ENCODE measurements around the gene DCLRE1B.

DNA sequence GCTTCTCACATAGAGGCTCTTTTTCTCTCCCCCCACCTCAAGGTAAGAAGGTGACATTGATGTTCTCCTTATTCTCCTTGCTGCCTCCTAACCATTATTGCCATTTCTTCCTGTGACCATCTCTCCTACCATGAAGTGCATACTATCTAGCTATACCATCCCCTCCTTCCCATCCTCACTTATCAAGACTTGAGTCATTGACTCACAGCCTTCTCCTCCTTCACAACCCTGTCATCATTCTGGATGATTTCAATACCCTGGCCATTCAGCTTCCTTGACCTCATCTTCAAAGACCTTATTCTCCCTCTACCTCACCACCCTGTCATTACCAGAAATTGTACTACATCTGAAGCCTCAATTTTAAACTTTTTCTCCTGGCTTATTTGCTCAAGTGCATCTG, 13.1 kb downstream of the DCLRE1B start:
- TF ChIP-seq, protein P1, sequence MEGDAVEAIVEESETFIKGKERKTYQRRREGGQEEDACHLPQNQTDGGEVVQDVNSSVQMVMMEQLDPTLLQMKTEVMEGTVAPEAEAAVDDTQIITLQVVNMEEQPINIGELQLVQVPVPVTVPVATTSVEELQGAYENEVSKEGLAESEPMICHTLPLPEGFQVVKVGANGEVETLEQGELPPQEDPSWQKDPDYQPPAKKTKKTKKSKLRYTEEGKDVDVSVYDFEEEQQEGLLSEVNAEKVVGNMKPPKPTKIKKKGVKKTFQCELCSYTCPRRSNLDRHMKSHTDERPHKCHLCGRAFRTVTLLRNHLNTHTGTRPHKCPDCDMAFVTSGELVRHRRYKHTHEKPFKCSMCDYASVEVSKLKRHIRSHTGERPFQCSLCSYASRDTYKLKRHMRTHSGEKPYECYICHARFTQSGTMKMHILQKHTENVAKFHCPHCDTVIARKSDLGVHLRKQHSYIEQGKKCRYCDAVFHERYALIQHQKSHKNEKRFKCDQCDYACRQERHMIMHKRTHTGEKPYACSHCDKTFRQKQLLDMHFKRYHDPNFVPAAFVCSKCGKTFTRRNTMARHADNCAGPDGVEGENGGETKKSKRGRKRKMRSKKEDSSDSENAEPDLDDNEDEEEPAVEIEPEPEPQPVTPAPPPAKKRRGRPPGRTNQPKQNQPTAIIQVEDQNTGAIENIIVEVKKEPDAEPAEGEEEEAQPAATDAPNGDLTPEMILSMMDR (IDR thresholded peaks at IDR 0.05): no peak
- TF ChIP-seq SP1 (CRISPR knock-in tag; conservative IDR thresholded peaks at IDR 0.05) (no peak), PRRX2 (CRISPR knock-in tag; IDR thresholded peaks at IDR 0.05) (no peak), CREB1 (CRISPR knock-in tag; IDR thresholded peaks at IDR 0.05) (no peak), SMAD4 (CRISPR knock-in tag; IDR thresholded peaks at IDR 0.05) (no peak)
- TF ChIP-seq, protein P2, sequence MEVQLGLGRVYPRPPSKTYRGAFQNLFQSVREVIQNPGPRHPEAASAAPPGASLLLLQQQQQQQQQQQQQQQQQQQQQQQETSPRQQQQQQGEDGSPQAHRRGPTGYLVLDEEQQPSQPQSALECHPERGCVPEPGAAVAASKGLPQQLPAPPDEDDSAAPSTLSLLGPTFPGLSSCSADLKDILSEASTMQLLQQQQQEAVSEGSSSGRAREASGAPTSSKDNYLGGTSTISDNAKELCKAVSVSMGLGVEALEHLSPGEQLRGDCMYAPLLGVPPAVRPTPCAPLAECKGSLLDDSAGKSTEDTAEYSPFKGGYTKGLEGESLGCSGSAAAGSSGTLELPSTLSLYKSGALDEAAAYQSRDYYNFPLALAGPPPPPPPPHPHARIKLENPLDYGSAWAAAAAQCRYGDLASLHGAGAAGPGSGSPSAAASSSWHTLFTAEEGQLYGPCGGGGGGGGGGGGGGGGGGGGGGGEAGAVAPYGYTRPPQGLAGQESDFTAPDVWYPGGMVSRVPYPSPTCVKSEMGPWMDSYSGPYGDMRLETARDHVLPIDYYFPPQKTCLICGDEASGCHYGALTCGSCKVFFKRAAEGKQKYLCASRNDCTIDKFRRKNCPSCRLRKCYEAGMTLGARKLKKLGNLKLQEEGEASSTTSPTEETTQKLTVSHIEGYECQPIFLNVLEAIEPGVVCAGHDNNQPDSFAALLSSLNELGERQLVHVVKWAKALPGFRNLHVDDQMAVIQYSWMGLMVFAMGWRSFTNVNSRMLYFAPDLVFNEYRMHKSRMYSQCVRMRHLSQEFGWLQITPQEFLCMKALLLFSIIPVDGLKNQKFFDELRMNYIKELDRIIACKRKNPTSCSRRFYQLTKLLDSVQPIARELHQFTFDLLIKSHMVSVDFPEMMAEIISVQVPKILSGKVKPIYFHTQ (CRISPR knock-in tag; IDR thresholded peaks at IDR 0.05): no peak
- TF ChIP-seq, protein P3, sequence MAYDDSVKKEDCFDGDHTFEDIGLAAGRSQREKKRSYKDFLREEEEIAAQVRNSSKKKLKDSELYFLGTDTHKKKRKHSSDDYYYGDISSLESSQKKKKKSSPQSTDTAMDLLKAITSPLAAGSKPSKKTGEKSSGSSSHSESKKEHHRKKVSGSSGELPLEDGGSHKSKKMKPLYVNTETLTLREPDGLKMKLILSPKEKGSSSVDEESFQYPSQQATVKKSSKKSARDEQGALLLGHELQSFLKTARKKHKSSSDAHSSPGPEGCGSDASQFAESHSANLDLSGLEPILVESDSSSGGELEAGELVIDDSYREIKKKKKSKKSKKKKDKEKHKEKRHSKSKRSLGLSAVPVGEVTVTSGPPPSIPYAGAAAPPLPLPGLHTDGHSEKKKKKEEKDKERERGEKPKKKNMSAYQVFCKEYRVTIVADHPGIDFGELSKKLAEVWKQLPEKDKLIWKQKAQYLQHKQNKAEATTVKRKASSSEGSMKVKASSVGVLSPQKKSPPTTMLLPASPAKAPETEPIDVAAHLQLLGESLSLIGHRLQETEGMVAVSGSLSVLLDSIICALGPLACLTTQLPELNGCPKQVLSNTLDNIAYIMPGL (CRISPR knock-in tag; IDR thresholded peaks at IDR 0.05): no peak
- TF ChIP-seq, protein P4, sequence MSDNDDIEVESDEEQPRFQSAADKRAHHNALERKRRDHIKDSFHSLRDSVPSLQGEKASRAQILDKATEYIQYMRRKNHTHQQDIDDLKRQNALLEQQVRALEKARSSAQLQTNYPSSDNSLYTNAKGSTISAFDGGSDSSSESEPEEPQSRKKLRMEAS (CRISPR knock-in tag; IDR thresholded peaks at IDR 0.05): no peak
- TF ChIP-seq, protein P5, sequence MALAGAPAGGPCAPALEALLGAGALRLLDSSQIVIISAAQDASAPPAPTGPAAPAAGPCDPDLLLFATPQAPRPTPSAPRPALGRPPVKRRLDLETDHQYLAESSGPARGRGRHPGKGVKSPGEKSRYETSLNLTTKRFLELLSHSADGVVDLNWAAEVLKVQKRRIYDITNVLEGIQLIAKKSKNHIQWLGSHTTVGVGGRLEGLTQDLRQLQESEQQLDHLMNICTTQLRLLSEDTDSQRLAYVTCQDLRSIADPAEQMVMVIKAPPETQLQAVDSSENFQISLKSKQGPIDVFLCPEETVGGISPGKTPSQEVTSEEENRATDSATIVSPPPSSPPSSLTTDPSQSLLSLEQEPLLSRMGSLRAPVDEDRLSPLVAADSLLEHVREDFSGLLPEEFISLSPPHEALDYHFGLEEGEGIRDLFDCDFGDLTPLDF (CRISPR knock-in tag; IDR thresholded peaks at IDR 0.05): no peak
- TF ChIP-seq, protein P6, sequence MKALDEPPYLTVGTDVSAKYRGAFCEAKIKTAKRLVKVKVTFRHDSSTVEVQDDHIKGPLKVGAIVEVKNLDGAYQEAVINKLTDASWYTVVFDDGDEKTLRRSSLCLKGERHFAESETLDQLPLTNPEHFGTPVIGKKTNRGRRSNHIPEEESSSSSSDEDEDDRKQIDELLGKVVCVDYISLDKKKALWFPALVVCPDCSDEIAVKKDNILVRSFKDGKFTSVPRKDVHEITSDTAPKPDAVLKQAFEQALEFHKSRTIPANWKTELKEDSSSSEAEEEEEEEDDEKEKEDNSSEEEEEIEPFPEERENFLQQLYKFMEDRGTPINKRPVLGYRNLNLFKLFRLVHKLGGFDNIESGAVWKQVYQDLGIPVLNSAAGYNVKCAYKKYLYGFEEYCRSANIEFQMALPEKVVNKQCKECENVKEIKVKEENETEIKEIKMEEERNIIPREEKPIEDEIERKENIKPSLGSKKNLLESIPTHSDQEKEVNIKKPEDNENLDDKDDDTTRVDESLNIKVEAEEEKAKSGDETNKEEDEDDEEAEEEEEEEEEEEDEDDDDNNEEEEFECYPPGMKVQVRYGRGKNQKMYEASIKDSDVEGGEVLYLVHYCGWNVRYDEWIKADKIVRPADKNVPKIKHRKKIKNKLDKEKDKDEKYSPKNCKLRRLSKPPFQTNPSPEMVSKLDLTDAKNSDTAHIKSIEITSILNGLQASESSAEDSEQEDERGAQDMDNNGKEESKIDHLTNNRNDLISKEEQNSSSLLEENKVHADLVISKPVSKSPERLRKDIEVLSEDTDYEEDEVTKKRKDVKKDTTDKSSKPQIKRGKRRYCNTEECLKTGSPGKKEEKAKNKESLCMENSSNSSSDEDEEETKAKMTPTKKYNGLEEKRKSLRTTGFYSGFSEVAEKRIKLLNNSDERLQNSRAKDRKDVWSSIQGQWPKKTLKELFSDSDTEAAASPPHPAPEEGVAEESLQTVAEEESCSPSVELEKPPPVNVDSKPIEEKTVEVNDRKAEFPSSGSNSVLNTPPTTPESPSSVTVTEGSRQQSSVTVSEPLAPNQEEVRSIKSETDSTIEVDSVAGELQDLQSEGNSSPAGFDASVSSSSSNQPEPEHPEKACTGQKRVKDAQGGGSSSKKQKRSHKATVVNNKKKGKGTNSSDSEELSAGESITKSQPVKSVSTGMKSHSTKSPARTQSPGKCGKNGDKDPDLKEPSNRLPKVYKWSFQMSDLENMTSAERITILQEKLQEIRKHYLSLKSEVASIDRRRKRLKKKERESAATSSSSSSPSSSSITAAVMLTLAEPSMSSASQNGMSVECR (CRISPR knock-in tag; IDR thresholded peaks at IDR 0.05; ENCODE audit: borderline replicate concordance): no peak
